IPS-20b (cell line): Measurements from ENCODE around the gene MAP4K4.

Experiments used
- H3K27ac ChIP-seq: one replicate; pipeline ENCODE4 v1.5.1; 2013; ENCODE audit warnings: low read length
- H3K27me3 ChIP-seq: 2 replicates; pipeline ENCODE4 v1.6.1; 2013; ENCODE audit warnings: mild to moderate bottlenecking, low read length, inconsistent platforms; ENCODE audit not compliant: insufficient read depth
- H3K36me3 ChIP-seq: 2 replicates; pipeline ENCODE4 v1.6.1; 2013; ENCODE audit warnings: low read depth, mild to moderate bottlenecking, inconsistent platforms, low read length, moderate library complexity; ENCODE audit not compliant: insufficient read depth
- H3K4me1 ChIP-seq: 2 replicates; pipeline ENCODE4 v1.6.1; 2013; ENCODE audit warnings: mild to moderate bottlenecking, control low read depth, inconsistent platforms, low read length, moderate library complexity; ENCODE audit not compliant: insufficient read depth
- H3K4me3 ChIP-seq: 2 replicates; pipeline ENCODE4 v1.5.1; 2013; ENCODE audit warnings: mild to moderate bottlenecking, low read length, inconsistent platforms
- H3K9ac ChIP-seq: 2 replicates; pipeline ENCODE4 v1.6.1; 2013; ENCODE audit warnings: low read depth, mild to moderate bottlenecking, inconsistent platforms, low read length, moderate library complexity
- H3K9me3 ChIP-seq: 2 replicates; pipeline ENCODE4 v1.6.1; 2013; ENCODE audit warnings: mild to moderate bottlenecking, low read depth, low read length, inconsistent platforms; ENCODE audit not compliant: insufficient read depth

Gene MAP4K4

DNA sequence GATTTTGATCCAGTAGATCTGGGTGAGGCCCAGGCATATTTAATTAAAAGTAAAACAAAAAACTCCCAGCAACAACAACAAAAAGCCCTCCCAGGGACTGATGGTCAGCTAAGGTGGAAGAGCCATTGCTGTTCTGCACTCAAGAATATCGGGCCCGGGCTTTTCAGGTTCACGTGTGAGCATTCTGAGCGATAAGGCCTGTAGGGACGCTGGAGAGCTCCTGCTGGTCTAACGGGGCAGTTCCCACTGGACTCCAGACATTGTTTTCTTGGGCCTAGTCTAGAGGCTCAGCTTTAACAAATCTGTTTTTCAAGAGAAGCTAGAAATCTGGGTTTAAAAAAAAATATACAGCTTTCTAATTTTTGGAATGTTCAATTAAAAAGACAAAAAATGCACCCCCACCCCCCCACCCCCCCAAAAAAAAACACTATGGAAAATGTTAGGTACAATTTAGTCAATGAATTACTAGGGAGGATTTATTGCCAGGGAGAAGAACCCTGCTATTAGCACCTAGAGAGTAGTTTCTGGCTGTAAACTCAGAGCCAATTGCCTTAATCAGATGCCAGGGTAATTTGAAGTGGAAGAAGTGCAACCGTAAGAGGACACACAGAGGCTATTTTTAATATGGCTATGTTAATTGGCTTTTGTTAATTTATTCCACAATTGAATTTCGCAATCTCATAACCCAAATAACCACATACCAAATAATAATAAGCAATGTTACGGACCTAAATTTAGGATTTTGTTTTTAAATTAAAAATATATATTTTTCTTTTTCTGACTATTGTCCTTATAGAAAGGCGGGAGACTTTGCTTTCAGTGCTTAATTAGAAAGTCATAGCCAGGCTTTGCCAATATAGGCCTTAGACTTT, 78.9 kb downstream of the MAP4K4 start:
- Histone ChIP-seq H3K9ac (no peak overlapping the region), H3K36me3 (no peaks in the 10 kb centered on the region), H3K9me3 (no peaks in the 10 kb centered on the region), H3K4me3 (no peak overlapping the region), H3K27me3 (no peaks in the 10 kb centered on the region), H3K4me1 (peaks cover 73% of the 10 kb centered on the region), H3K27ac (no peak overlapping the region)

DNA sequence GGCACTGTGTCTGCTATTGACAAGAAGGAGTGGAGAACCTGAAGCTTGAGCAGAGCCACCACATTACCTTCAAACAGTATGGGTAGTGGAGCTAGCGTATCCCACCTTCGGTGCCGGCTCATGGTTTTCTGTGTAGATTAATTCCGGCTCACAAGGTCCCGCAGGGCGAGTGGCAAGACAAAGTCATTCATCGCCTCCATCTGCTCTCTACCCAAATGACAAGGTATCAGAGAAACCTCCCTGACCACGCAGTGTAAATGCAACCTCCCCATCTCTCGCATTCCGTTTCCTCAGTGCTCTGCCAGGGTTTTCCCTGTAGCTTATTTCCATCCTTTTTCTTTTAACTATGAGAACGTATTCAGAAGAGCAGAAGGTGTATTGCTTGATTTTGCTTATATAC, 79.8 kb downstream of the MAP4K4 start:
- Histone ChIP-seq H3K4me3 (no peak overlapping the region), H3K9me3 (no peaks in the 10 kb centered on the region), H3K27ac (no peak overlapping the region), H3K4me1 (peaks cover 66% of the 10 kb centered on the region), H3K36me3 (no peaks in the 10 kb centered on the region), H3K9ac (no peak overlapping the region), H3K27me3 (no peaks in the 10 kb centered on the region)

DNA sequence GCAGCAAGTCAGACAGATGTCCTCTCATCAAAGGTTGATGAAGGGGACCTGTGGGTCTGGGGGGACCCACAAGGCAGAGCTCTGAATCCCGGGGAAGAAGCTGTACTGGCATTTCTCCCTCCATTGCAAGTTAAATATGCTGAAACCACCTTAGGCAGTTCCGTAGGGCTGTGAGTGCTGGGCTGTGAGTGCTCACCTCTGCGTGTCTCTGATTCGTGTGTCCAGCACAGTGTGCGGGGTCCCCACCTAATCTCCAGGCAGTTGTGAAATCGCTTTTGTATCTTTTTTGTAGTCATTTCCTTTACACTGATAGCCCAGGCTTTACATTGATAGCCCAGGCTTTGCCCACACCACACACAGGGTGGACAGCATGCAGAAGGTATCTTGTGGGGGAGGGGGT, 80.6 kb downstream of the MAP4K4 start:
- Histone ChIP-seq H3K27ac (no peak overlapping the region), H3K36me3 (no peaks in the 10 kb centered on the region), H3K4me1 (peaks cover 59% of the 10 kb centered on the region), H3K4me3 (no peak overlapping the region), H3K9ac (no peak overlapping the region), H3K9me3 (no peaks in the 10 kb centered on the region), H3K27me3 (no peaks in the 10 kb centered on the region)

DNA sequence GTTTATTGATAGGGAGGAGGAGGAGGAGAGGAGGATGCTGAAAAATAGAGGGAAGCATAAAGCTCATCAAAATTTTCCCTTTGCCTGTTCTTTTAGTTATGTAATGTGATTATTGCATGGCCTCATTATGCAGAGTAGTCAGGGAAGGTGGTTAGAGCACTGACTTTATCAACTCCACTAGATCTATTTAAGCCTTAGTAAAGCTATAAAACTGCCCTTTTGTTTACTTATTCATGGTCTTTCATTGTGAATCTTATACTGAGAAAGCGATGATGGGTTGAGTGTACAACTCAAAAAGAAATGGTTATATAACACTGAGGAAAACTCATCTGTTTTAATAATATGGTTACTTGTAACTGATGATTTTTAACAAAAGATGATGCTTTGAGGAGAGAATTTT, 81.7 kb downstream of the MAP4K4 start:
- H3K4me3 ChIP-seq, result no peak overlapping the region
- H3K4me1 ChIP-seq, result peaks cover 52% of the 10 kb centered on the region
- no peaks in the 10 kb centered on the region for H3K9me3 ChIP-seq
- H3K36me3 ChIP-seq, result no peaks in the 10 kb centered on the region
- H3K27me3 ChIP-seq, result no peaks in the 10 kb centered on the region
- H3K27ac ChIP-seq, result no peak overlapping the region
- H3K9ac ChIP-seq, result no peak overlapping the region

DNA sequence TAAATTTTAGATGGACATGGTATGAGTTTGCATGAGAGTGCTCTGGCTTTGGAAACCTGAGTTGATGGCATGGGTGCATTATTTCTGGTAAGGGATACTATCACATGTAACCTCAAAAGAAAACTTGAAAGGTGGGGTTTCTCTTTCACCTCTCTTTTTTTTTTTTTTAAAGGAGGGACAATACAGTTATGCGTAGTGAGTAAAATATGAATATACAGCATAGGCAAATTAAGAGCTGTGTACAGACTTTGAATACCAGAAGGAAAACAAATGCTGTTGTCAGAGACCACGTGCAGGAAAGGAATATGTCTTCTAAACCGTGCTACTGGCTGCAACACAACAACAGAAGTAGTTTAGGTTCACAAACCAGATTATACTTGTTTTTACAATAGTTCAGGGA, 82.1 kb downstream of the MAP4K4 start:
- Histone ChIP-seq H3K27ac (no peak overlapping the region), H3K4me1 (peaks cover 55% of the 10 kb centered on the region)

DNA sequence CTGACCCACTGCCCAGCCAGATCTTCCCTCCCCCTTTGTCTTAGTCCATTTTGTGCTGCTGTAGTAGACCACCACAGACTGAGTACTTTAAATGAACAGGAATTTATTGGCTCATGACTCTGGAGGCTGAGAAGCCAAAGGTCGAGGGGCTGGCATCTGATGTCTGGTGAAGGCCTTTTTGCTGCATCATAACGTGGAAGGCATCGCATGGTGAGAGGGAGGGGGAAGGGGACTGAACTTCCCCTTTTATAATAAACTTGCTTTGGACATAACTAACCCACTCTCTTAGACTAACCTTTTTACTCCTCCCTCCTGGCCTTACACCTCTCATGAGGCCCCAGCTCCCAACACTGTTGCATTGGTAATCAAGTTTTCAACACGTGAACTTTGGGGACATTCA, 83.8 kb downstream of the MAP4K4 start:
- H3K9ac ChIP-seq, result no peak overlapping the region; the same call in 1 of the 2 replicates
- no peaks in the 10 kb centered on the region for H3K36me3 ChIP-seq
- H3K4me1 ChIP-seq, result peaks cover 44% of the 10 kb centered on the region
- no peaks in the 10 kb centered on the region for H3K27me3 ChIP-seq
- no peaks in the 10 kb centered on the region for H3K9me3 ChIP-seq
- H3K4me3 ChIP-seq, result 0 out of 2 replicates have a peak overlapping the region, but pooled peaks have one; percentile 7
- no peak overlapping the region for H3K27ac ChIP-seq

More for the DNA sequence above, 82.1 kb downstream of the MAP4K4 start:
- no peaks in the 10 kb centered on the region for H3K9me3 ChIP-seq
- H3K36me3 ChIP-seq, result no peaks in the 10 kb centered on the region
- H3K9ac ChIP-seq, result no peak overlapping the region
- no peaks in the 10 kb centered on the region for H3K27me3 ChIP-seq
- no peak overlapping the region for H3K4me3 ChIP-seq

DNA sequence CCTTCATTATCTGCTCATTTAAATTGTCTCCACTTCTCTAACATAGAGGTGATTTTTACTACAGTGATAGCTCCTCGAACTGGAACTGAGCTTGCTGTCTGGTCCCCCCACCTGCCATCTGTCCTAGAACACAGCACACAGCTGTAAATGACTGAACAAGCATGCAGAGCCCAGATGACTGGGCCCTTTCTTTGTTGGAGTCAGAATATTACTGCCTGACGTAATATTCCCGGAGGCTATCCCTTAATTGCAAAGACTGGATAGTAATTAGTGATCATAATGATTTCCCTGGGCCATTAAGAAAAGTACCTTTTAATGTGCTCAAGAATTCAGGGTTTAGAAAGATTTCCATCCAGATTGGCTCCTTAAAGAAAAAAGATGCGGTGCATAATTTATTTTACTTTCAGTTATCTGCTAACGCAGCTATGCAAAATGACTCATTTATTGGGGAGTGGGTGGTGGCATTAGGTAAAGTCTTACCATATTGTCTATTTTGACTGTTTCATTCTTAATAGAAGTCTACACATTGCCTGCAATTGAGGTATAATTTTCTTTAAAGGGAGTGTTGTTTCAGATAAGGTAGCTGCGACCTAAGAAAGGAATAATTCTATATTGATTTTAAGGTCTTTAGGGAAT, 84.4 kb downstream of the MAP4K4 start:
- Histone ChIP-seq H3K36me3 (no peaks in the 10 kb centered on the region), H3K27ac (no peak overlapping the region), H3K9ac (no peak overlapping the region; the same call in 1 of the 2 replicates), H3K4me3 (no peak overlapping the region), H3K9me3 (no peaks in the 10 kb centered on the region), H3K4me1 (peaks cover 44% of the 10 kb centered on the region), H3K27me3 (no peaks in the 10 kb centered on the region)

DNA sequence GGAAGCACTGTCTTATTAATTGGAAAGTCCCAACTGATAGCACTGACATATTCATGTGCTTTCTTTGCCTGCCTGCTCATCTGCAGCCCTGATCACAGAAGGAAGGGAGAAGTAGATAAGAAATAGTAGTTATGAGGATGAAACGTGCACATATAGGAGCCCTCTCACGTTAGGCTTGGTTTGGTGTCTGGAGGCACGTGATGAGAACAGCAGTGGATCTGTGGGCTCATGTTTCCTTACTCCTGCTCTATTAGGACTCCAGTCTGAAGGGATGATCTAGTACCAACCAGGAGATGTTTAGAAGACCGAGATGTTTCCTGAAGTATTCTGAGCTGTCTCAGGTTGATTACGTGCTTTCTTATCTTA, 84.9 kb downstream of the MAP4K4 start:
- Histone ChIP-seq H3K4me3 (no peak overlapping the region), H3K36me3 (no peaks in the 10 kb centered on the region), H3K9ac (no peak overlapping the region), H3K9me3 (no peaks in the 10 kb centered on the region), H3K4me1 (peaks cover 41% of the 10 kb centered on the region), H3K27ac (no peak overlapping the region), H3K27me3 (no peaks in the 10 kb centered on the region)

DNA sequence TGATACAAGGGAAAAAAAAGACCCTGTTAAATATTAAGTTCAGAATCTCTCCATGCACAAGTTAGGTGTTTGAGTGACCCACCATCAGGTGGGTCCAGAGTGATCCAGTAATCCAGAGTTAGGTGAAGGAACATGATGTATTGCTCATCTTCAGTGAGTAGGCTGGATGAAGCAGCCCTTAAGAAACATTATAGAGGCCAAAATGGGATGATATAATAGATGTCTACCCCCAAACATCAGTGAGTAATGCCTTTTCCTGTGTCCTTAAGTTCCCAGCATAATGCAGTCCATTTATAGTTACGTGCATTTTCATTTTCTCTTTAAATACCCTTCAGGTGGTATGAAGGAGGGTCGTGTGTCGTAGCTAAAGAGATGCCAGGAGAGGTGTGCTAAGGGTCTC, 89.6 kb downstream of the MAP4K4 start:
- H3K27me3 ChIP-seq, result no peaks in the 10 kb centered on the region
- H3K4me1 ChIP-seq, result 0 out of 2 replicates have a peak, but pooled peaks cover 6% of the 10 kb centered on the region
- H3K4me3 ChIP-seq, result no peak overlapping the region
- no peaks in the 10 kb centered on the region for H3K9me3 ChIP-seq
- no peak overlapping the region for H3K27ac ChIP-seq
- H3K9ac ChIP-seq, result no peak overlapping the region
- peaks cover 14% of the 10 kb centered on the region for H3K36me3 ChIP-seq

DNA sequence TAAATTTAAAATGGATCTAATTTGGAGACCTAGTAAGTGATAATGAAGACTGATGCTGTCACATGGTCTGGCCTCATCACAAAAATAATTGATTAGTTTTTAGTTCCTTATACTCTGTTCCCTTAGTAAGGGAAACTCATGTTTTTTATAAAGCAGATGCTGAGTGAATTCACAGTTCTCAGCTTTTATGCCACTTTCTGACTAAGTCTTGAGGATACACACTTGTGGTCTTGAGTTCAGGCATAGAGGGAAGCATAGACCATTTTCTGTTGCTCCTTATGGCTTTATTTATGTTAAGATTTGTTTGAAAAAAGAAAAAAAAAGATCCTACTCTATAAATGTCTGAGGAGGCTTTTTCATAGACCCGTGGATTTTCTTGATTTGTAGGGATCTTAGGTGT, 91.1 kb downstream of the MAP4K4 start:
- Histone ChIP-seq H3K9ac (no peak overlapping the region), H3K27me3 (no peaks in the 10 kb centered on the region), H3K9me3 (no peaks in the 10 kb centered on the region), H3K27ac (no peak overlapping the region), H3K36me3 (peaks cover 14% of the 10 kb centered on the region), H3K4me3 (no peak overlapping the region), H3K4me1 (peaks cover 10% of the 10 kb centered on the region; the same call in 1 of the 2 replicates)

DNA sequence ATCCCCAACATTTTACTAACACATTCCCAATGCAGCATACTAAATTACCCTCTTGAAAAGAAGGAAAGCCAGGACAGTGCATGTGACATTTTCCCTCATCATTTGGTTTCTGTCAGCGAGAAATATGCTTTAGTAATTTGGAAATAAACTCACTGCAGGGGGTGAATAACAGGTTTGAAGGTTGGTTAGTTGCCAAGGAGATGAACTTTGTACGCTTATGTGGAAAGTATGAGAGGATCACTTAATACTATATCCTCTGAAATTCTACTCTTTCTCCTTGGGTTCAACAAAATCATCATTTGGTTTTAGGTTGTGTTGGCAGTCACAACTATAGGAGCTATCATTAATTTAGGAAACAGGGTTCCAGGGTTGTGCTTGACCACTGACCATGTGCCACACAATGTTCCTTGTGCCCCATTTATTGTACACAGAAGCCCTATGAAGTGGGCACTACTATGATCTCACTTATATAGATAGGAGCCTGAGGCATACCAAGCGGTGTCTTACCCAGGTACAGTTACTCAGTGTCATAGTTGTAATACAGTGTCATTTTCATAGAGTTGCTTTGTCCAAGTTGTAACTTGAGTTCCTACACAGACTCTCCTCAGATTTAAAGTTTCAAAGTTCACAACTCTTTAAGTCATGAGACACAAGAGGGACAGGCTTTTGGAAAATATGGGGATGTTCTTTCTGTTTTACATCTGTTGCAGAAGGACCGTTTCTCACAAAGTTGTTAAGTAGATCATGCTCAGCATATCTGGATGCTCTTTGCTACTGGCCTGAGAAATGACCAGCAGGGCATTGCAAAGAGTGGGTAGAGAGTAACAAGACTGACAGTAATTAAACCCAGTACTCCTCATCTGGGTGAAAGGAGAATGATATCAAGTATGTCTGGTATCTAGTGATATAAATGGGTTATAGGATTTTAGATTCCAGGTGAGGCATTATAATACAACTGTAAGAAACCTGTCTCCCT, 91.8 kb downstream of the MAP4K4 start:
- no peak overlapping the region for H3K27ac ChIP-seq
- H3K4me1 ChIP-seq, result peaks cover 10% of the 10 kb centered on the region; the same call in 1 of the 2 replicates
- no peaks in the 10 kb centered on the region for H3K9me3 ChIP-seq
- H3K27me3 ChIP-seq, result no peaks in the 10 kb centered on the region
- H3K36me3 ChIP-seq, result peaks cover 14% of the 10 kb centered on the region
- H3K9ac ChIP-seq, result no peak overlapping the region
- H3K4me3 ChIP-seq, result no peak overlapping the region
